ENCODE measurements around the gene TBC1D2B. TPM values are rescaled to one million over a fixed set of nuclear protein-coding genes. Genes with fewer than 3 reads are reported as not detected.

Gene TBC1D2B
- total and polyA plus RNA-seq, 2 donors from 2014 or later, result 8.5 to 41.6 TPM

DNA sequence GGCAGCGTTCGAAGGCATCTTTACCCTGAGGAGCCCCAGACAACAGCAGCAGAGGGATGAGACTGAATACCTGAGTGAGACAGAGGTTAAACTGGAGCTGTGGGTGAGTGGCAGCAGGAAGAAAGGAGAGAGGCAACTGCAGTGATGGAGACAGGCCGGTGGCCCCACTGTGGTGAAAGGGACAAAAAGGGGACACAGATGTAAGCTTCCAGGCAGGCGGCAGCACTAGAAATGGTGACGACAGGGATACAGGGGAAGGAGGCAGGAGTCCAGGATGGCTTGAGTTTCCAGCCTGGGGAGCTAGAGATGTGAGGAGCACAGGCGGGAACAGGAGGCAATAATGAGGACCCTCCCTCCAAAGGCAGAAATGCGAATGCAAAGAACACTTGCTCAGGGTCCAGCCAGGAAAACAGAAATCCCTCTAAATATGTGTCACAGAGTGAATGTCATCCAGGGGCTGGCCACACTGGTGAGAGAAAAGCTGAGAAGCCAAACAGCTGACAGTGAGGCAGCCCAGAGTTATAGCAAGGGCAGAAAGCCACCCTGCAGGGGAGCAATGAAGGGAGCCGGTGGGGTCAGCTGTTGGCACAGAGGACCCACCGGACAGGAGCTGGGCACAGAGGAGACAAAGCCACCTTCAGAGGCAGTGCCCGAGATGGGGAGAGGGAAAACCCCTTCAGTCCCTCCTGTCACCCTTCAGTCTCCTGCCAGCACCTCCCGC is 70.1 kb downstream of the TBC1D2B start:
- Histone ChIP-seq H3K4me1 (ENCODE audit: control insufficient read depth in 2 of 3, insufficient read depth in 2 of 3, low read depth in 1 of 3, low read length in 3 of 3) (peaks cover 0 to 7% (median 0%) of the 10 kb centered on the region in 3 donors), H3K9me3 (ENCODE audit: control insufficient read depth in 2 of 3, insufficient read depth in 1 of 3, low read length in 3 of 3) (no peaks in the 10 kb centered on the region), H3K27ac (ENCODE audit: low read depth in 2 of 2, low read length in 2 of 2) (no peak overlapping the region), H3K27me3 (ENCODE audit: control insufficient read depth, insufficient read depth, low read length) (no peaks in the 10 kb centered on the region), H3K9ac (ENCODE audit: low read length in 3 of 3) (no peak overlapping the region), H3K36me3 (ENCODE audit: control insufficient read depth in 2 of 3, insufficient read depth in 3 of 3, low read length in 3 of 3) (peaks cover 2 to 35% (median 17%) of the 10 kb centered on the region in 3 donors), H3K4me3 (ENCODE audit: low read length in 3 of 3) (no peak overlapping the region)
- DNase-seq, result no peak
- no peak for TF ChIP-seq CTCF (IDR thresholded peaks at IDR 0.05; ENCODE audit: borderline replicate concordance, extremely low read depth, insufficient read depth)
- intact Hi-C loops (cut with DNase I), result no loop called here
- no peak for FAIRE-seq

DNA sequence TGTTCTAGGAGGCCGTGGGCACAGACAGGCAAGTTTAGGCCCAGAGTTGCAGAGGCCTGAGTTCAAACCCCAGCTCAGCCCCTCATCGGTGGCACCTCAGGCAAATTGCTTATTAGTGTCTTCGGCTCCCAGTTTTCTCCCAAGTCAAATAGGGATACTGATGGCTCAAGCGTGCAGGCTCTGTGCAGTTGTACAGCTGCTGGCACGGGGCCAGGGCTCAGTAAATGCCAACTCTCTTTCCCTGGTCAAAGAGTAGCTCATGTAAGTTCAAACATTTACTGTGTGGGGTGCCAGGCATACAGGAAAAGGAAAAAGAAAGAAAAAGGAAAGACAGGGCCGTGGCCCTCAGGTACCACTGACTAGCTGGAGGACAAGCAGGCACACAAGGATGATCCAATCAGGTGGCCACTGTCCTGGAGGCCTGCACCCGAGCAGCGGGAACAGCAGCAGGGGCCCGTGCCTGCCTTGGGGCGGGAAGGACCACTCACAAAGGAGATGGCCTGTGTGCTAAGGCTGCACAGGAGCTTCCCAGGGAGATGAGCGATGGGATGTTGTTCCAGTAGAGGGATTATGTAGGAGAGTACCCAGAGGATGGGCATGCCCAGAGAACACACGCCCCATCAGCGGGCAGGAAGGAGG is 70.8 kb downstream of the TBC1D2B start:
- Histone ChIP-seq H3K9ac (ENCODE audit: low read length in 3 of 3) (no peak overlapping the region), H3K27ac (ENCODE audit: low read depth in 2 of 2, low read length in 2 of 2) (no peak overlapping the region), H3K27me3 (ENCODE audit: control insufficient read depth, insufficient read depth, low read length) (no peaks in the 10 kb centered on the region), H3K4me3 (ENCODE audit: low read length in 3 of 3) (no peak overlapping the region), H3K9me3 (ENCODE audit: control insufficient read depth in 2 of 3, insufficient read depth in 1 of 3, low read length in 3 of 3) (no peaks in the 10 kb centered on the region), H3K4me1 (ENCODE audit: control insufficient read depth in 2 of 3, insufficient read depth in 2 of 3, low read depth in 1 of 3, low read length in 3 of 3) (peaks cover 0 to 7% (median 0%) of the 10 kb centered on the region in 3 donors), H3K36me3 (ENCODE audit: control insufficient read depth in 2 of 3, insufficient read depth in 3 of 3, low read length in 3 of 3) (peaks cover 2 to 33% (median 10%) of the 10 kb centered on the region in 3 donors)
- TF ChIP-seq CTCF (IDR thresholded peaks at IDR 0.05; ENCODE audit: borderline replicate concordance, extremely low read depth, insufficient read depth), result no peak
- intact Hi-C loops (cut with DNase I), result no loop called here
- no peak for FAIRE-seq
- no peak for DNase-seq

- H3K36me3 ChIP-seq (ENCODE audit: control insufficient read depth in 2 of 3, insufficient read depth in 3 of 3, low read length in 3 of 3), result peaks cover 2 to 40% (median 15%) of the 10 kb centered on the region in 3 donors
- H3K4me3 ChIP-seq (ENCODE audit: low read length in 3 of 3), result no peak overlapping the region
- no peak overlapping the region for H3K9ac ChIP-seq (ENCODE audit: low read length in 3 of 3)
- DNase-seq, result peak in 4 of 5 donors; percentile 54 to 91 (median 71)
- intact Hi-C loops (cut with DNase I), result no loop called here
- peak; percentile 2 for TF ChIP-seq CTCF (IDR thresholded peaks at IDR 0.05; ENCODE audit: borderline replicate concordance, extremely low read depth, insufficient read depth)
- no peak overlapping the region for H3K27ac ChIP-seq (ENCODE audit: low read depth in 2 of 2, low read length in 2 of 2)
- H3K9me3 ChIP-seq (ENCODE audit: control insufficient read depth in 2 of 3, insufficient read depth in 1 of 3, low read length in 3 of 3), result no peaks in the 10 kb centered on the region
- FAIRE-seq, result no peak
- H3K27me3 ChIP-seq (ENCODE audit: control insufficient read depth, insufficient read depth, low read length), result no peaks in the 10 kb centered on the region
- peaks cover 0 to 7% (median 0%) of the 10 kb centered on the region in 3 donors for H3K4me1 ChIP-seq (ENCODE audit: control insufficient read depth in 2 of 3, insufficient read depth in 2 of 3, low read depth in 1 of 3, low read length in 3 of 3)
Measured at GRCh38 chr15:78004919-78005634, 72.4 kb downstream of the TBC1D2B start.
